CD14-positive monocyte (primary cell): ENCODE data around the gene CSTF1. TPM values are rescaled to one million over a fixed set of nuclear protein-coding genes. Genes with fewer than 3 reads are reported as not detected.
A peak's percentile ranks its signal among the peaks of the same experiment; 100 is the strongest.

Experiments used
- DNase-seq, 3 donors: peaks; one replicate each; pipeline ENCODE4 v3.0.0-alpha.2; 2011 to 2022
- H2AFZ ChIP-seq: 2 replicates; pipeline ENCODE4 v1.6.0; 2012; ENCODE audit warnings: mild to moderate bottlenecking, low read depth, low read length, inconsistent platforms; ENCODE audit not compliant: insufficient read depth, poor library complexity, severe bottlenecking
- H3K27ac ChIP-seq, 2 donors: 1 replicate in 1 of 2; 2 replicates in 1 of 2; pipeline ENCODE4 v1.5.1; 2012 to 2013; ENCODE audit warnings: low read length in 2 of 2, control low read depth in 1 of 2, inconsistent platforms in 1 of 2, low read depth in 1 of 2, mild to moderate bottlenecking in 1 of 2
- H3K27me3 ChIP-seq, 2 donors: one replicate each; pipeline versions ENCODE4 v1.6.0 to v1.6.1; 2011 to 2013; ENCODE audit warnings: low read length in 2 of 2; ENCODE audit not compliant: control insufficient read depth in 2 of 2, insufficient read depth in 2 of 2
- H3K36me3 ChIP-seq, 2 donors: replicated peaks in 1 of 2; 1 replicate in 1 of 2; 2 replicates in 1 of 2; pipeline versions ENCODE4 v1.5.1 to v1.6.1; 2012 to 2013; ENCODE audit warnings: low read length in 2 of 2, control low read depth in 1 of 2, inconsistent platforms in 1 of 2, mild to moderate bottlenecking in 1 of 2; ENCODE audit not compliant: insufficient read depth in 2 of 2, control insufficient read depth in 1 of 2
- H3K4me1 ChIP-seq, 2 donors: 1 replicate in 1 of 2; 2 replicates in 1 of 2; pipeline versions ENCODE4 v1.5.1 to v1.6.1; 2012 to 2013; ENCODE audit warnings: low read length in 2 of 2, control low read depth in 1 of 2, inconsistent platforms in 1 of 2, mild to moderate bottlenecking in 1 of 2, moderate library complexity in 1 of 2; ENCODE audit not compliant: insufficient read depth in 2 of 2, control insufficient read depth in 1 of 2
- H3K4me2 ChIP-seq: replicated peaks from 2 replicates; pipeline ENCODE3; 2012; ENCODE audit warnings: low read length, moderate library complexity, mild to moderate bottlenecking; ENCODE audit not compliant: poor library complexity, severe bottlenecking; ENCODE audit errors: extremely low read depth
- H3K4me3 ChIP-seq, 3 experiments: fragments of 200-600 bp in 1 of 3; sonication (generic) in 1 of 3; replicated peaks in 1 of 3; 1 replicate in 2 of 3; 2 replicates in 1 of 3; pipeline ENCODE4 v1.5.1; 2011 to 2013; ENCODE audit warnings: low read length in 3 of 3, mild to moderate bottlenecking in 3 of 3, control low read depth in 2 of 3, low read depth in 2 of 3, inconsistent platforms in 1 of 3, moderate library complexity in 1 of 3
- H3K79me2 ChIP-seq: 2 replicates; pipeline ENCODE4 v1.6.0; 2012; ENCODE audit warnings: mild to moderate bottlenecking, control low read depth, inconsistent platforms, low read length, moderate library complexity; ENCODE audit not compliant: insufficient read depth
- H3K9ac ChIP-seq: 2 replicates; pipeline ENCODE4 v1.6.0; 2017; ENCODE audit warnings: low read length, mild to moderate bottlenecking; ENCODE audit not compliant: insufficient read depth, poor library complexity, severe bottlenecking
- H3K9me3 ChIP-seq, 2 donors: replicated peaks in 1 of 2; 1 replicate in 1 of 2; 2 replicates in 1 of 2; pipeline versions ENCODE4 v1.5.1 to v1.6.1; 2012 to 2013; ENCODE audit warnings: low read length in 2 of 2, control low read depth in 1 of 2; ENCODE audit not compliant: control insufficient read depth in 1 of 2, insufficient read depth in 1 of 2
- H4K20me1 ChIP-seq: 2 replicates; pipeline ENCODE4 v1.6.0; 2012; ENCODE audit warnings: mild to moderate bottlenecking, low read length, control low read depth, moderate library complexity; ENCODE audit not compliant: insufficient read depth
- H3K27ac Mint-ChIP-seq, 7 donors: one replicate each; pipeline ENCODE4 v1.8.0; 2020; ENCODE audit warnings: mild to moderate bottlenecking in 7 of 7, mixed read lengths in 7 of 7, moderate library complexity in 6 of 7, inconsistent platforms in 2 of 7
- H3K27me3 Mint-ChIP-seq, 3 donors: one replicate each; pipeline ENCODE4 v1.8.0; 2021 to 2022; ENCODE audit warnings: low read depth in 3 of 3, mild to moderate bottlenecking in 3 of 3, mixed read lengths in 3 of 3, moderate library complexity in 3 of 3, inconsistent platforms in 1 of 3
- H3K36me3 Mint-ChIP-seq, 2 donors: one replicate each; pipeline ENCODE4 v1.8.0; 2020; ENCODE audit warnings: mixed read lengths in 2 of 2, inconsistent platforms in 1 of 2, mild to moderate bottlenecking in 1 of 2
- H3K4me1 Mint-ChIP-seq: one replicate; pipeline ENCODE4 v1.8.0; 2020; ENCODE audit warnings: mild to moderate bottlenecking, mixed read lengths
- H3K4me3 Mint-ChIP-seq, 2 donors: one replicate each; pipeline ENCODE4 v1.8.0; 2020; ENCODE audit warnings: mild to moderate bottlenecking in 2 of 2, mixed read lengths in 2 of 2, moderate library complexity in 1 of 2
- H3K9me3 Mint-ChIP-seq, 7 donors: one replicate each; pipeline ENCODE4 v1.8.0; 2020 to 2022; ENCODE audit warnings: mixed read lengths in 7 of 7, mild to moderate bottlenecking in 6 of 7, moderate library complexity in 6 of 7, inconsistent platforms in 2 of 7
- WGBS: methylation state at CpG from one replicate; pipeline ENCODE4 v1.1.5; 2013; ENCODE audit warnings: missing lambda C conversion rate; ENCODE audit not compliant: insufficient coverage; 5-methylcytosine and 5-hydroxymethylcytosine counted together
- intact Hi-C, 2 donors: fragments of 100-400 bp; cut with micrococcal nuclease; formaldehyde crosslinking; loops; one replicate each; pipeline versions ENCODE4 v1.15.0 to v1.15.1; 2023
- polyA plus RNA-seq, 3 donors: library from polyadenylated mRNA; depleted of rRNA in 1 of 3; unstranded in 2 of 3; stranded (reverse) in 1 of 3; fragments of 300-500 nt in 2 of 3; fragments of >200 nt in 1 of 3; fragmentation: Illumina TruSeq in 2 of 3; gene quantifications; 1 replicate in 2 of 3; 2 replicates in 1 of 3; pipeline ENCODE4 v1.2.3, GENCODE V29; 2012 to 2021
- TF ChIP-seq, protein P1 (sequence below): fragments of 200-600 bp; IDR thresholded peaks from one replicate; pipeline ENCODE4 v1.8.0; 2022; ENCODE audit warnings: antibody characterized with exemption, mild to moderate bottlenecking

Gene CSTF1
- polyA plus RNA-seq, 3 donors: 7.7 to 15.7 (median 10.7) TPM

DNA sequence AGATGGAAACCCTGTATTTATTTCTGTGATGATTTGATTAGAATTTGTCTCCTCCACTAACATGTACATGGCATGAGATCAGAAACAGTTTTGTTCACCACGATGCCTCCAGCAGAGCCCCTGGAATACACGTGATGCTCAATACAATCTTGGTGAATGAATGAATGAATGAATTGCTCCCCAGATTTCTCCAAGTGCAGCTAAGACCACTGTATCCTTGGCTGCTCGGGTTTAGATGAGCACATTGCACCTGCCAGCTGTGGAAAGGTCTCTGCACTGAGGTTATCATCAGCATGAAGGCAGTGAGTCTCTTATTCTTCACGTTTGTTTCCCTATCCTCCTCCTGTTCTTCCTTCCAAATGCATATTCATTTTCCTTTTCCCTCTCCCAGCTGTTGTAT, 37.5 kb downstream of the CSTF1 start:
- Histone ChIP-seq H3K27me3 (peaks cover 25 to 31% of the 10 kb centered on the region in 2 donors), H3K36me3 (no peaks in the 10 kb centered on the region), H3K9ac (no peak overlapping the region), H4K20me1 (peaks cover 57% of the 10 kb centered on the region), H3K4me1 (peaks cover 57 to 63% of the 10 kb centered on the region in 2 donors), H3K9me3 (no peaks in the 10 kb centered on the region), H2AFZ (no peak overlapping the region), H3K27ac (peak overlapping the region in 1 of 2 donors; percentile 29), H3K79me2 (no peaks in the 10 kb centered on the region), H3K4me3 (peak overlapping the region in 1 of 3 experiments; percentile 65), H3K4me2 (peak overlapping the region; percentile 74)
- TF ChIP-seq, protein P1, sequence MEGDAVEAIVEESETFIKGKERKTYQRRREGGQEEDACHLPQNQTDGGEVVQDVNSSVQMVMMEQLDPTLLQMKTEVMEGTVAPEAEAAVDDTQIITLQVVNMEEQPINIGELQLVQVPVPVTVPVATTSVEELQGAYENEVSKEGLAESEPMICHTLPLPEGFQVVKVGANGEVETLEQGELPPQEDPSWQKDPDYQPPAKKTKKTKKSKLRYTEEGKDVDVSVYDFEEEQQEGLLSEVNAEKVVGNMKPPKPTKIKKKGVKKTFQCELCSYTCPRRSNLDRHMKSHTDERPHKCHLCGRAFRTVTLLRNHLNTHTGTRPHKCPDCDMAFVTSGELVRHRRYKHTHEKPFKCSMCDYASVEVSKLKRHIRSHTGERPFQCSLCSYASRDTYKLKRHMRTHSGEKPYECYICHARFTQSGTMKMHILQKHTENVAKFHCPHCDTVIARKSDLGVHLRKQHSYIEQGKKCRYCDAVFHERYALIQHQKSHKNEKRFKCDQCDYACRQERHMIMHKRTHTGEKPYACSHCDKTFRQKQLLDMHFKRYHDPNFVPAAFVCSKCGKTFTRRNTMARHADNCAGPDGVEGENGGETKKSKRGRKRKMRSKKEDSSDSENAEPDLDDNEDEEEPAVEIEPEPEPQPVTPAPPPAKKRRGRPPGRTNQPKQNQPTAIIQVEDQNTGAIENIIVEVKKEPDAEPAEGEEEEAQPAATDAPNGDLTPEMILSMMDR: no peak
- intact Hi-C loops: loop anchor here in 1 of 2 donors (1.0 to 5.0 kb wide), 2 partner anchors 11 to 38 kb away; partner anchors contain the start of genes AURKA and CSTF1
- H3K4me3 Mint-ChIP-seq: peak overlapping the region in 1 of 2 donors; percentile 75
- H3K4me1 Mint-ChIP-seq: peaks cover 68% of the 10 kb centered on the region
- H3K9me3 Mint-ChIP-seq: peaks cover 0 to 9% (median 2%) of the 10 kb centered on the region in 7 donors
- WGBS: no CpG with 5 or more reads among the region's 4 CpGs
- H3K36me3 Mint-ChIP-seq: peaks cover 36 to 44% of the 10 kb centered on the region in 2 donors
- H3K27me3 Mint-ChIP-seq: peaks cover 48 to 61% (median 58%) of the 10 kb centered on the region in 3 donors
- peak overlapping the region; percentile 46 to 89 (median 71) for H3K27ac Mint-ChIP-seq
- no peak for DNase-seq

DNA sequence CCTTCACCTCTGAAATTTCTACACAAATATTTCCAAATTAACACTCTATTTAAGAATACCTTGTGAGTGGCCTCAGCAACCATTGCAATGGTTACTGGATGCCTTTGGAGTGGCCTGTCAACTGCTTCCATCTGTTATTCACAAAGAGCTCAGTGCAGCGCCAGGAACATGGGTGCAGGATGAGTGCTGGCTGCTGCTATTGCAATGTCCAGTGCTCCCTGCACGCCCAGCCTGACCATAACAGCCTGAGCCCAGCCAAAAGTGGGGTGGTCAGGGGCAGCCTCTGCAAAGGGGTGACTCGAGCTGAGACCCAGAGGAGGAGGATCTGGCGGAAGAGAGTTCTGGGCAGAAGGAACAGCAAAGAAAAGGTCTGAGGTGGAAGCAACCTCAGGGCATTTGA, 38.0 kb downstream of the CSTF1 start:
- H3K4me3 ChIP-seq: peak overlapping the region in 1 of 3 experiments; percentile 65

More for the DNA sequence above, 38.0 kb downstream of the CSTF1 start:
- Mint-ChIP-seq H3K27ac (peak overlapping the region in 3 of 7 donors; percentile 50 to 83 (median 56)), H3K36me3 (peaks cover 33 to 40% of the 10 kb centered on the region in 2 donors), H3K4me3 (peak overlapping the region in 1 of 2 donors; percentile 75), H3K27me3 (peaks cover 45 to 57% (median 54%) of the 10 kb centered on the region in 3 donors), H3K9me3 (peaks cover 0 to 9% (median 2%) of the 10 kb centered on the region in 7 donors), H3K4me1 (peaks cover 69% of the 10 kb centered on the region)
- no peak overlapping the region for H3K9ac ChIP-seq
- peaks cover 58 to 63% of the 10 kb centered on the region in 2 donors for H3K4me1 ChIP-seq
- no peak overlapping the region for H2AFZ ChIP-seq
- DNase-seq: no peak
- TF ChIP-seq, protein P1: no peak
- H3K4me2 ChIP-seq: peak overlapping the region; percentile 74
- peaks cover 22 to 26% of the 10 kb centered on the region in 2 donors for H3K27me3 ChIP-seq
- H4K20me1 ChIP-seq: peaks cover 57% of the 10 kb centered on the region
- H3K36me3 ChIP-seq: no peaks in the 10 kb centered on the region
- 80% methylated on average over 4 of the region's 4 CpGs for WGBS
- no peak overlapping the region for H3K27ac ChIP-seq
- intact Hi-C loops: no loop called here
- no peaks in the 10 kb centered on the region for H3K79me2 ChIP-seq
- no peaks in the 10 kb centered on the region for H3K9me3 ChIP-seq
